Esophagus muscularis mucosa (tissue), 4 donors: Measurements from ENCODE around the gene PJA1.

ENCODE experiments used
- EP300 ChIP-seq: sonication (generic); formaldehyde crosslinking; IDR thresholded peaks from one replicate; pipeline ENCODE4 v1.6.1; 2017; ENCODE audit warnings: antibody characterized with exemption
- POLR2A ChIP-seq: fragments of 450-650 bp; IDR thresholded peaks from one replicate; pipeline ENCODE4 v1.6.1; 2017; ENCODE audit warnings: antibody characterized with exemption, moderate library complexity, mild to moderate bottlenecking, low read depth
- POLR2AphosphoS5 ChIP-seq, 2 donors: sonication (generic); formaldehyde crosslinking; IDR thresholded peaks; one replicate each; pipeline ENCODE4 v1.6.1; 2017; ENCODE audit warnings: antibody characterized with exemption in 2 of 2
- TF ChIP-seq, protein P1 (sequence below), 3 experiments: fragments of 200-600 bp in 2 of 3; fragments of 450-650 bp in 1 of 3; sonication (generic) in 2 of 3; IDR thresholded peaks; one replicate each; pipeline ENCODE4 v1.5.1; 2017 to 2019; ENCODE audit warnings: antibody characterized with exemption in 3 of 3, mild to moderate bottlenecking in 2 of 3, moderate library complexity in 1 of 3

DNA sequence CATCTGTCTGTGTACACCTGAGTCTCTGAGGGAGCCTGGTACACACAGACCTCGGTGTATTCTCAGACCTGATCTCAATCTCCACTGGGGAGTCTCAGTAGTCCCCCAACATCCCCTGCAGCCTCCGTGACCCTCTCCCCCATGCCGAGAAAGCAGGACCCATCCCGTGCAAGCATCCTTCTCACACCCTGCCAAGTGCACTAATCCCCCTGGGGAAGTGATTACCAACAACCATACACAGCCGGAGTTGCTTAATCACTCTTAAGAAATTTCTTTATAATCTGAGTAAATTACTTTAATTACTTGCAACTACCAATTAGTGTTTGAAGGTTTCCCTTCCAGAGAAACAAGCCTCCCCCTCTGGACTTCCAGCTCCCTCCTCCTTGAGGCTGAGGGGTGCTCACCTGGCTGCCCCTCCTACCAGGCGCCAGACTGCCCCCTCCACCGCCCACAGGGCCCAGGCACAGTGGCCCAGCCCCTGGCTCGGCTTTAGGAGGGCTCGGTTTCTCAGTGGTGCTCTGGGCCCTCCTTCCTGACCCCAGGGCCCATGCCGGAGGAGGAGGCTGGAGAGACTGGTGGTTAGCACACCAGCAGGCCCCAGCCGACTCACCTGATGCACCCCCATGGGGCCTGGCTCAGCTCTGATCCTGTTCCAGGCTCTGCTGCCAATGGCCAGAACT lies 43.8 kb downstream of the PJA1 start:
- TF ChIP-seq, protein P1, sequence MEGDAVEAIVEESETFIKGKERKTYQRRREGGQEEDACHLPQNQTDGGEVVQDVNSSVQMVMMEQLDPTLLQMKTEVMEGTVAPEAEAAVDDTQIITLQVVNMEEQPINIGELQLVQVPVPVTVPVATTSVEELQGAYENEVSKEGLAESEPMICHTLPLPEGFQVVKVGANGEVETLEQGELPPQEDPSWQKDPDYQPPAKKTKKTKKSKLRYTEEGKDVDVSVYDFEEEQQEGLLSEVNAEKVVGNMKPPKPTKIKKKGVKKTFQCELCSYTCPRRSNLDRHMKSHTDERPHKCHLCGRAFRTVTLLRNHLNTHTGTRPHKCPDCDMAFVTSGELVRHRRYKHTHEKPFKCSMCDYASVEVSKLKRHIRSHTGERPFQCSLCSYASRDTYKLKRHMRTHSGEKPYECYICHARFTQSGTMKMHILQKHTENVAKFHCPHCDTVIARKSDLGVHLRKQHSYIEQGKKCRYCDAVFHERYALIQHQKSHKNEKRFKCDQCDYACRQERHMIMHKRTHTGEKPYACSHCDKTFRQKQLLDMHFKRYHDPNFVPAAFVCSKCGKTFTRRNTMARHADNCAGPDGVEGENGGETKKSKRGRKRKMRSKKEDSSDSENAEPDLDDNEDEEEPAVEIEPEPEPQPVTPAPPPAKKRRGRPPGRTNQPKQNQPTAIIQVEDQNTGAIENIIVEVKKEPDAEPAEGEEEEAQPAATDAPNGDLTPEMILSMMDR (IDR thresholded peaks at IDR 0.05) = no peak
- TF ChIP-seq EP300 (no peak), POLR2A (no peak), POLR2AphosphoS5 (IDR thresholded peaks at IDR 0.05) (no peak)
